HepG2 (cell line): ENCODE measurements around the gene NOS1AP. TPM values are rescaled to one million over a fixed set of nuclear protein-coding genes. Genes with fewer than 3 reads are reported as not detected.

Source experiments
- ATAC-seq: fragments of 200-7000 bp; cut with Tn5 transposase; 3 replicates; pipeline ENCODE4 v1.9.1; 2020; ENCODE audit warnings: mild to moderate bottlenecking, moderate library complexity
- BruUV-seq: library from RNA; stranded (reverse); fragments of 400-500 nt; replicated peaks from 2 replicates; lab custom pipeline; 2021; lab: Mats Ljungman, UMichigan
- CTCF ChIA-PET: fragments of 300-600 bp; formaldehyde crosslinking; extraction: SDS; loops from one replicate; lab custom pipeline; 2021; ENCODE audit warnings: low total read pairs, inconsistent platforms, low intra/inter-chr PET ratio; lab: Yijun Ruan, JAX
- POLR2A ChIA-PET: fragments of 350-600 bp; sonication (Branson Sonifier 250); formaldehyde crosslinking; loops from one replicate; lab custom pipeline; 2020; ENCODE audit warnings: antibody characterized with exemption, inconsistent platforms; lab: Yijun Ruan, JAX
- DNase-seq: peaks from one replicate; pipeline ENCODE4 v3.0.0-alpha.2; 2015; ENCODE audit warnings: low spot score
- FAIRE-seq: peaks from 3 replicates; lab custom pipeline; 2011; peaks lifted over from hg19 to GRCh38; lab: Jason Lieb, UNC
- H2AFZ ChIP-seq: one replicate; pipeline ENCODE4 v1.6.1; 2011; ENCODE audit warnings: low read length, inconsistent platforms
- H3K27ac ChIP-seq: fragments of 300-600 bp; 3 replicates; pipeline ENCODE4 v1.8.0; 2011; ENCODE audit warnings: mixed run types, mild to moderate bottlenecking, mixed read lengths, low read length, inconsistent platforms; ENCODE audit not compliant: insufficient read depth; ENCODE audit errors: extremely low read length
- H3K27me3 ChIP-seq, 2 experiments: fragments of 200-600 bp in 1 of 2; 2 replicates in 1 of 2; 3 replicates in 1 of 2; pipeline versions ENCODE4 v1.6.0 to v1.8.0; 2011; ENCODE audit warnings: low read length in 2 of 2, mild to moderate bottlenecking in 2 of 2, moderate library complexity in 2 of 2, inconsistent platforms in 1 of 2; ENCODE audit not compliant: insufficient read depth in 2 of 2, control insufficient read depth in 1 of 2
- H3K36me3 ChIP-seq, 2 experiments: fragments of 200-600 bp in 1 of 2; replicated peaks in 1 of 2; 2 replicates in 1 of 2; 3 replicates in 1 of 2; pipeline versions ENCODE4 v1.5.1 to v1.8.0; 2011; ENCODE audit warnings: low read length in 2 of 2, inconsistent platforms in 1 of 2; ENCODE audit not compliant: insufficient read depth in 2 of 2, control insufficient read depth in 1 of 2
- H3K4me1 ChIP-seq: 2 replicates; pipeline ENCODE4 v1.5.1; 2012; ENCODE audit warnings: low read length, inconsistent platforms; ENCODE audit not compliant: insufficient read depth
- H3K4me2 ChIP-seq: 2 replicates; pipeline ENCODE4 v1.6.0; 2011; ENCODE audit warnings: low read depth, low read length, inconsistent platforms
- H3K4me3 ChIP-seq, 3 experiments: fragments of 200-600 bp in 1 of 3; sonication (generic), shearing (Covaris generic) in 1 of 3; replicated peaks in 1 of 3; 2 replicates each; pipeline ENCODE4 v1.5.1; 2011 to 2016; ENCODE audit warnings: low read length in 3 of 3, inconsistent platforms in 2 of 3, low read depth in 2 of 3, mild to moderate bottlenecking in 2 of 3, control low read depth in 1 of 3, mixed read lengths in 1 of 3; ENCODE audit not compliant: insufficient read depth in 1 of 3
- H3K79me2 ChIP-seq: one replicate; pipeline ENCODE4 v1.6.1; 2011; ENCODE audit warnings: low read length, inconsistent platforms; ENCODE audit not compliant: insufficient read depth
- H3K9ac ChIP-seq: 2 replicates; pipeline ENCODE4 v1.6.0; 2011; ENCODE audit warnings: mild to moderate bottlenecking, low read depth, low read length, inconsistent platforms; ENCODE audit not compliant: insufficient read depth
- H3K9me3 ChIP-seq: 2 replicates; pipeline ENCODE4 v1.5.1; 2012; ENCODE audit warnings: mild to moderate bottlenecking, low read length
- H4K20me1 ChIP-seq: 2 replicates; pipeline ENCODE4 v1.6.0; 2011; ENCODE audit warnings: inconsistent platforms, mild to moderate bottlenecking, low read length, moderate library complexity; ENCODE audit not compliant: insufficient read depth
- DPF2 ChIP-seq: sonication (generic); formaldehyde crosslinking; IDR thresholded peaks from 2 replicates; pipeline ENCODE4 v1.4.0; 2020; ENCODE audit warnings: mild to moderate bottlenecking, low read depth, missing genetic modification reagents, borderline replicate concordance
- IRX3 ChIP-seq: sonication (generic); formaldehyde crosslinking; IDR thresholded peaks from 2 replicates; pipeline ENCODE4 v1.8.1; 2023; ENCODE audit warnings: mild to moderate bottlenecking, low read depth, missing genetic modification reagents, borderline replicate concordance
- RARA ChIP-seq: IDR thresholded peaks from 2 replicates; pipeline ENCODE4 v1.6.1; 2016; ENCODE audit warnings: missing genetic modification reagents, missing compliant biosample characterization
- TBL1XR1 ChIP-seq: fragments of 150-350 bp; IDR thresholded peaks from 2 replicates; pipeline ENCODE4 v1.6.1; 2014; ENCODE audit warnings: borderline replicate concordance, low read length; ENCODE audit not compliant: partially characterized antibody
- TBX3 ChIP-seq: fragments of 450-650 bp; IDR thresholded peaks from 2 replicates; pipeline ENCODE4 v1.6.1; 2017; ENCODE audit warnings: antibody characterized with exemption, mild to moderate bottlenecking, inconsistent platforms, borderline replicate concordance
- TSC22D2 ChIP-seq: sonication (generic); formaldehyde crosslinking; IDR thresholded peaks from 2 replicates; pipeline ENCODE4 v1.5.1; 2020; ENCODE audit warnings: missing genetic modification reagents, mild to moderate bottlenecking, borderline replicate concordance
- ZBTB21 ChIP-seq: sonication (generic); formaldehyde crosslinking; IDR thresholded peaks from 2 replicates; pipeline ENCODE4 v1.4.0; 2020; ENCODE audit warnings: missing genetic modification reagents
- ZBTB42 ChIP-seq: sonication (generic); formaldehyde crosslinking; IDR thresholded peaks from 2 replicates; pipeline ENCODE4 v1.5.0; 2020; ENCODE audit warnings: mild to moderate bottlenecking, missing genetic modification reagents
- ZEB1 ChIP-seq: IDR thresholded peaks from 2 replicates; pipeline ENCODE4 v1.6.1; 2012; ENCODE audit warnings: mild to moderate bottlenecking, low read depth, inconsistent platforms; ENCODE audit not compliant: insufficient replicate concordance
- ZNF326 ChIP-seq: sonication (generic); formaldehyde crosslinking; IDR thresholded peaks from 2 replicates; pipeline ENCODE4 v1.4.0; 2020; ENCODE audit warnings: missing genetic modification reagents, borderline replicate concordance
- ZNF335 ChIP-seq: sonication (generic); formaldehyde crosslinking; IDR thresholded peaks from 2 replicates; pipeline ENCODE4 v1.4.0; 2020; ENCODE audit warnings: missing genetic modification reagents
- ZNF414 ChIP-seq: sonication (generic); formaldehyde crosslinking; IDR thresholded peaks from 2 replicates; pipeline ENCODE4 v1.5.0; 2020; ENCODE audit warnings: missing genetic modification reagents
- WGBS: methylation state at CpG from one replicate; pipeline ENCODE4 v1.1.6; 2017; ENCODE audit warnings: low lambda C conversion rate; 5-methylcytosine and 5-hydroxymethylcytosine counted together
- in situ Hi-C: cut with HindIII; loops from 2 replicates; pipeline ENCODE4 v1.10.0; 2017; ENCODE audit warnings: low pct_unique_long_range_greater_than_20kb; ENCODE audit not compliant: extremely low pct_ligation_motif_present
- intact Hi-C: fragments of 100-400 bp; cut with micrococcal nuclease; formaldehyde crosslinking; loops from one replicate; pipeline ENCODE4 v1.10.0; 2022; ENCODE audit not compliant: unreplicated experiment
- polyA plus RNA-seq, 8 experiments: library from polyadenylated mRNA; depleted of rRNA in 3 of 8; stranded (reverse) in 7 of 8; unstranded in 1 of 8; fragments of >200 nt; fragmentation: Illumina TruSeq in 4 of 8; extraction: Trizol in 4 of 8; gene quantifications; 2 replicates each; pipeline versions ENCODE4 v1.2.1 to v1.2.3, GENCODE V29; 2011 to 2016; ENCODE audit warnings: low read depth in 4 of 8, missing spikeins in 1 of 8, mixed read lengths in 1 of 8; ENCODE audit not compliant: insufficient read depth in 1 of 8
- total RNA-seq, 5 experiments: library from RNA; depleted of rRNA; stranded (reverse); fragments of >200 nt; fragmentation: Illumina TruSeq; extraction: Trizol; gene quantifications; 2 replicates each; pipeline ENCODE4 v1.2.3, GENCODE V29; 2016; ENCODE audit warnings: low read depth in 1 of 5
- TF ChIP-seq, protein P1 (sequence below): sonication (generic); formaldehyde crosslinking; IDR thresholded peaks from 2 replicates; pipeline ENCODE4 v1.5.1; 2020; ENCODE audit warnings: mild to moderate bottlenecking, missing genetic modification reagents, borderline replicate concordance
- TF ChIP-seq, protein P2 (sequence below): sonication (generic); formaldehyde crosslinking; IDR thresholded peaks from 2 replicates; pipeline ENCODE4 v1.4.0; 2020; ENCODE audit warnings: mild to moderate bottlenecking, missing genetic modification reagents
- TF ChIP-seq, protein P3 (sequence below): sonication (generic); formaldehyde crosslinking; conservative IDR thresholded peaks from 2 replicates; pipeline ENCODE4 v1.8.0; 2022; ENCODE audit warnings: mild to moderate bottlenecking, moderate library complexity, missing genetic modification reagents

NOS1AP gene
- total and polyA plus RNA-seq, 2 of the 13 experiments (the other 11 are each of a cell fraction or from before 2014, with no cell fraction given) = 2.0 to 3.3 TPM

GRCh38 chr1:162113419-162113818, 43.9 kb downstream of the NOS1AP start:
- DNase-seq = no peak
- no peak for FAIRE-seq
- H2AFZ ChIP-seq = no peak overlapping the region
- no peaks in the 10 kb centered on the region for H3K9me3 ChIP-seq
- H3K4me2 ChIP-seq = no peak overlapping the region
- intact Hi-C loops = no loop called here
- H3K9ac ChIP-seq = no peak overlapping the region
- H3K4me1 ChIP-seq = peaks cover 9% of the 10 kb centered on the region
- H3K36me3 ChIP-seq = no peaks in the 10 kb centered on the region; a peak in 1 of 5 replicates
- no peaks in the 10 kb centered on the region; the same call in 1 of the 2 replicates for H4K20me1 ChIP-seq
- no peak for ATAC-seq
- no TSS peak for BruUV-seq
- POLR2A ChIA-PET = no interaction called here
- H3K27ac ChIP-seq = no peak overlapping the region
- CTCF ChIA-PET = no interaction called here
- peaks cover 28% of the 10 kb centered on the region for H3K79me2 ChIP-seq
- no peaks in the 10 kb centered on the region for H3K27me3 ChIP-seq
- no peak overlapping the region for H3K4me3 ChIP-seq
- WGBS = 89% methylated on average over 6 of the region's 6 CpGs
- in situ Hi-C loops = no loop called here
- TF ChIP-seq ZEB1 (no peak), IRX3 (CRISPR knock-in tag) (no peak), ZNF326 (CRISPR knock-in tag) (no peak), TBL1XR1 (no peak), RARA (CRISPR knock-in tag) (no peak), ZNF335 (no peak), ZNF414 (CRISPR knock-in tag) (no peak), TSC22D2 (CRISPR knock-in tag) (no peak), ZBTB42 (CRISPR knock-in tag) (no peak), TBX3 (no peak), ZBTB21 (CRISPR knock-in tag) (no peak), DPF2 (CRISPR knock-in tag) (no peak)
- TF ChIP-seq, protein P1, sequence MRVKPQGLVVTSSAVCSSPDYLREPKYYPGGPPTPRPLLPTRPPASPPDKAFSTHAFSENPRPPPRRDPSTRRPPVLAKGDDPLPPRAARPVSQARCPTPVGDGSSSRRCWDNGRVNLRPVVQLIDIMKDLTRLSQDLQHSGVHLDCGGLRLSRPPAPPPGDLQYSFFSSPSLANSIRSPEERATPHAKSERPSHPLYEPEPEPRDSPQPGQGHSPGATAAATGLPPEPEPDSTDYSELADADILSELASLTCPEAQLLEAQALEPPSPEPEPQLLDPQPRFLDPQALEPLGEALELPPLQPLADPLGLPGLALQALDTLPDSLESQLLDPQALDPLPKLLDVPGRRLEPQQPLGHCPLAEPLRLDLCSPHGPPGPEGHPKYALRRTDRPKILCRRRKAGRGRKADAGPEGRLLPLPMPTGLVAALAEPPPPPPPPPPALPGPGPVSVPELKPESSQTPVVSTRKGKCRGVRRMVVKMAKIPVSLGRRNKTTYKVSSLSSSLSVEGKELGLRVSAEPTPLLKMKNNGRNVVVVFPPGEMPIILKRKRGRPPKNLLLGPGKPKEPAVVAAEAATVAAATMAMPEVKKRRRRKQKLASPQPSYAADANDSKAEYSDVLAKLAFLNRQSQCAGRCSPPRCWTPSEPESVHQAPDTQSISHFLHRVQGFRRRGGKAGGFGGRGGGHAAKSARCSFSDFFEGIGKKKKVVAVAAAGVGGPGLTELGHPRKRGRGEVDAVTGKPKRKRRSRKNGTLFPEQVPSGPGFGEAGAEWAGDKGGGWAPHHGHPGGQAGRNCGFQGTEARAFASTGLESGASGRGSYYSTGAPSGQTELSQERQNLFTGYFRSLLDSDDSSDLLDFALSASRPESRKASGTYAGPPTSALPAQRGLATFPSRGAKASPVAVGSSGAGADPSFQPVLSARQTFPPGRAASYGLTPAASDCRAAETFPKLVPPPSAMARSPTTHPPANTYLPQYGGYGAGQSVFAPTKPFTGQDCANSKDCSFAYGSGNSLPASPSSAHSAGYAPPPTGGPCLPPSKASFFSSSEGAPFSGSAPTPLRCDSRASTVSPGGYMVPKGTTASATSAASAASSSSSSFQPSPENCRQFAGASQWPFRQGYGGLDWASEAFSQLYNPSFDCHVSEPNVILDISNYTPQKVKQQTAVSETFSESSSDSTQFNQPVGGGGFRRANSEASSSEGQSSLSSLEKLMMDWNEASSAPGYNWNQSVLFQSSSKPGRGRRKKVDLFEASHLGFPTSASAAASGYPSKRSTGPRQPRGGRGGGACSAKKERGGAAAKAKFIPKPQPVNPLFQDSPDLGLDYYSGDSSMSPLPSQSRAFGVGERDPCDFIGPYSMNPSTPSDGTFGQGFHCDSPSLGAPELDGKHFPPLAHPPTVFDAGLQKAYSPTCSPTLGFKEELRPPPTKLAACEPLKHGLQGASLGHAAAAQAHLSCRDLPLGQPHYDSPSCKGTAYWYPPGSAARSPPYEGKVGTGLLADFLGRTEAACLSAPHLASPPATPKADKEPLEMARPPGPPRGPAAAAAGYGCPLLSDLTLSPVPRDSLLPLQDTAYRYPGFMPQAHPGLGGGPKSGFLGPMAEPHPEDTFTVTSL (CRISPR knock-in tag) = no peak
- TF ChIP-seq, protein P2, sequence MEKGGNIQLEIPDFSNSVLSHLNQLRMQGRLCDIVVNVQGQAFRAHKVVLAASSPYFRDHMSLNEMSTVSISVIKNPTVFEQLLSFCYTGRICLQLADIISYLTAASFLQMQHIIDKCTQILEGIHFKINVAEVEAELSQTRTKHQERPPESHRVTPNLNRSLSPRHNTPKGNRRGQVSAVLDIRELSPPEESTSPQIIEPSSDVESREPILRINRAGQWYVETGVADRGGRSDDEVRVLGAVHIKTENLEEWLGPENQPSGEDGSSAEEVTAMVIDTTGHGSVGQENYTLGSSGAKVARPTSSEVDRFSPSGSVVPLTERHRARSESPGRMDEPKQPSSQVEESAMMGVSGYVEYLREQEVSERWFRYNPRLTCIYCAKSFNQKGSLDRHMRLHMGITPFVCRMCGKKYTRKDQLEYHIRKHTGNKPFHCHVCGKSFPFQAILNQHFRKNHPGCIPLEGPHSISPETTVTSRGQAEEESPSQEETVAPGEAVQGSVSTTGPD (CRISPR knock-in tag) = no peak
- TF ChIP-seq, protein P3, sequence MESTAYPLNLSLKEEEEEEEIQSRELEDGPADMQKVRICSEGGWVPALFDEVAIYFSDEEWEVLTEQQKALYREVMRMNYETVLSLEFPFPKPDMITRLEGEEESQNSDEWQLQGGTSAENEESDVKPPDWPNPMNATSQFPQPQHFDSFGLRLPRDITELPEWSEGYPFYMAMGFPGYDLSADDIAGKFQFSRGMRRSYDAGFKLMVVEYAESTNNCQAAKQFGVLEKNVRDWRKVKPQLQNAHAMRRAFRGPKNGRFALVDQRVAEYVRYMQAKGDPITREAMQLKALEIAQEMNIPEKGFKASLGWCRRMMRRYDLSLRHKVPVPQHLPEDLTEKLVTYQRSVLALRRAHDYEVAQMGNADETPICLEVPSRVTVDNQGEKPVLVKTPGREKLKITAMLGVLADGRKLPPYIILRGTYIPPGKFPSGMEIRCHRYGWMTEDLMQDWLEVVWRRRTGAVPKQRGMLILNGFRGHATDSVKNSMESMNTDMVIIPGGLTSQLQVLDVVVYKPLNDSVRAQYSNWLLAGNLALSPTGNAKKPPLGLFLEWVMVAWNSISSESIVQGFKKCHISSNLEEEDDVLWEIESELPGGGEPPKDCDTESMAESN (CRISPR knock-in tag) = no peak
